IPS DF 19.7 (cell line): ENCODE data around the gene QSOX1.

ENCODE experiments used
- DNase-seq: peaks from one replicate; pipeline ENCODE4 v3.0.0-alpha.2; 2013; ENCODE audit warnings: low read depth, low spot score

QSOX1 gene

GRCh38 chr1:180170546-180171151 lies 16.0 kb downstream of the QSOX1 start:
- DNase-seq, result no peak

GRCh38 chr1:180171691-180172090 lies 17.0 kb downstream of the QSOX1 start:
- DNase-seq, result no peak

- DNase-seq, result no peak
Measured at GRCh38 chr1:180173451-180173850, 18.8 kb downstream of the QSOX1 start.

GRCh38 chr1:180173952-180174351 lies 19.3 kb downstream of the QSOX1 start:
- DNase-seq, result no peak

GRCh38 chr1:180175291-180175690 lies 20.6 kb downstream of the QSOX1 start:
- no peak for DNase-seq

GRCh38 chr1:180175806-180176205 lies 21.1 kb downstream of the QSOX1 start:
- DNase-seq, result no peak

- no peak for DNase-seq
Measured at GRCh38 chr1:180176965-180177364, 22.3 kb downstream of the QSOX1 start.

- DNase-seq, result no peak
Measured at GRCh38 chr1:180177931-180178330, 23.3 kb downstream of the QSOX1 start.

GRCh38 chr1:180178511-180179161 lies 24.0 kb downstream of the QSOX1 start:
- DNase-seq, result no peak

GRCh38 chr1:180179162-180179957 lies 24.7 kb downstream of the QSOX1 start:
- DNase-seq, result no peak

GRCh38 chr1:180181048-180181447 lies 26.4 kb downstream of the QSOX1 start:
- DNase-seq, result no peak

GRCh38 chr1:180181996-180182642 lies 27.4 kb downstream of the QSOX1 start:
- no peak for DNase-seq

GRCh38 chr1:180182643-180183311 lies 28.1 kb downstream of the QSOX1 start:
- no peak for DNase-seq

- no peak for DNase-seq
Measured at GRCh38 chr1:180183426-180183825, 28.8 kb downstream of the QSOX1 start.

- no peak for DNase-seq
Measured at GRCh38 chr1:180184041-180184440, 29.4 kb downstream of the QSOX1 start.

- DNase-seq, result no peak
Measured at GRCh38 chr1:180185281-180185680, 30.6 kb downstream of the QSOX1 start.

GRCh38 chr1:180185971-180186645 lies 31.4 kb downstream of the QSOX1 start:
- no peak for DNase-seq

GRCh38 chr1:180186831-180187230 lies 32.2 kb downstream of the QSOX1 start:
- DNase-seq, result no peak

GRCh38 chr1:180187626-180188025 lies 33.0 kb downstream of the QSOX1 start:
- DNase-seq, result no peak

- DNase-seq, result no peak
Measured at GRCh38 chr1:180188091-180188506, 33.4 kb downstream of the QSOX1 start.

- no peak for DNase-seq
Measured at GRCh38 chr1:180188684-180189175, 34.1 kb downstream of the QSOX1 start.
